Mammary epithelial cell (primary cell): ENCODE measurements around the gene CLDN34.

Experiments used
- CTCF ChIP-seq, 2 donors: IDR thresholded peaks in 1 of 2; conservative IDR thresholded peaks in 1 of 2; 2 replicates each; pipeline ENCODE4 v1.5.1; 2011 to 2012; ENCODE audit warnings: inconsistent platforms in 2 of 2, low read length in 2 of 2, mild to moderate bottlenecking in 2 of 2, control low read depth in 1 of 2, low read depth in 1 of 2; ENCODE audit not compliant: insufficient read depth in 1 of 2; ENCODE audit errors: extremely low read depth in 1 of 2
- EZH2 ChIP-seq: IDR thresholded peaks from 2 replicates; pipeline ENCODE4 v1.6.1; 2012; ENCODE audit warnings: low read length, inconsistent platforms, borderline replicate concordance

DNA sequence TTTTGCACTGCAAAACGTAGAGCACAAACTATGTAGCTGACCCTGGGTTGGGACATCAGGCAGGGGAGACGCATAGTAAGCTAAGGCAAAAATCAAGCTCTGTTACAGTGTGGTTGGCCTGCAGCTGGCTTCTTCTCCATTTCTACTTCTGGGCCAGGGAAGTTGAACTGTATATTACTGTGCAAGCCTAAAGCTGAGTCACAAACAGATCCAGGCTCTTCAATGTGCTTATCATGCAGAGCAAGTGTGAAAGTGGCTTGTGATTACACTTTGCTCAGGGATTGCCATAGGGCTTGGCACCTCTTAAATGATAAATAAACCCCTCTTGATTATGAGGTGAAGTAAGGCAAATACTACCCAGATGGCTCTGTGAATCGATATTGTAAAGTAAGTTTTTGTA is 40.5 kb downstream of the CLDN34 start:
- TF ChIP-seq CTCF (conservative IDR thresholded peaks at IDR 0.05 in 1 of 2, IDR thresholded peaks at IDR 0.05 in 1 of 2; ENCODE audit: extremely low read depth in 1 of 2, insufficient read depth in 1 of 2, low read depth in 1 of 2, low read length in 2 of 2), result no peak
- TF ChIP-seq EZH2, result no peak
